H4 (cell line): ENCODE results near the gene JPT1. TPM values are rescaled to one million over a fixed set of nuclear protein-coding genes. Genes with fewer than 3 reads are reported as not detected.

Source experiments
- DNase-seq: peaks from one replicate; pipeline ENCODE4 v3.0.0-alpha.2; 2015; ENCODE audit warnings: low spot score
- total RNA-seq: library from RNA; depleted of rRNA; stranded (reverse); fragments of >200 nt; shearing (Covaris generic); gene quantifications from 2 replicates; pipeline ENCODE4 v1.2.3, GENCODE V29; 2014

JPT1 gene
- total RNA-seq, 1 experiment from 2014 or later = 466 TPM

- peak; percentile 55 for DNase-seq
Measured at GRCh38 chr17:75105126-75106080, 48.9 kb downstream of the JPT1 start.

- DNase-seq = no peak
Measured at GRCh38 chr17:75103601-75104554, 50.4 kb downstream of the JPT1 start.

GRCh38 chr17:75102385-75102821 lies 51.9 kb downstream of the JPT1 start:
- no peak for DNase-seq

GRCh38 chr17:75099881-75100595 lies 54.3 kb downstream of the JPT1 start:
- DNase-seq = no peak

- DNase-seq = no peak
Measured at GRCh38 chr17:75098861-75099260, 55.5 kb downstream of the JPT1 start.

GRCh38 chr17:75097865-75098264 lies 56.4 kb downstream of the JPT1 start:
- no peak for DNase-seq

- DNase-seq = peak; percentile 93
Measured at GRCh38 chr17:75096082-75096625, 58.2 kb downstream of the JPT1 start.

- no peak for DNase-seq
Measured at GRCh38 chr17:75094871-75095399, 59.4 kb downstream of the JPT1 start.

- no peak for DNase-seq
Measured at GRCh38 chr17:75093548-75094158, 60.7 kb downstream of the JPT1 start.

- DNase-seq = no peak
Measured at GRCh38 chr17:75091855-75092327, 62.4 kb downstream of the JPT1 start.

GRCh38 chr17:75090871-75091854 lies 63.1 kb downstream of the JPT1 start:
- DNase-seq = no peak

GRCh38 chr17:75088465-75089417 lies 65.6 kb downstream of the JPT1 start:
- DNase-seq = no peak

GRCh38 chr17:75087558-75088453 lies 66.5 kb downstream of the JPT1 start, which contains the start of gene SLC16A5:
SLC16A5 (plus strand) TSS chr17:75087954; CDS start chr17:75093637, 5,683 bp downstream.
- DNase-seq = no peak

GRCh38 chr17:75087182-75087557 lies 67.1 kb downstream of the JPT1 start:
- DNase-seq = no peak

GRCh38 chr17:75086496-75087181 lies 67.7 kb downstream of the JPT1 start:
- no peak for DNase-seq
